ENCODE measurements around the gene SPATA6.
"Not testable (repeated sequence)": the region's sequence is repeated elsewhere in the genome, so short reads cannot be mapped to it uniquely, and the experiment has no call there.

Gene SPATA6

GRCh38 chr1:48471691-48472576 lies at the start of gene SPATA6:
TSS of gene SPATA6 (minus strand) at chr1:48472204. CDS start at chr1:48472008, 196 bp downstream.
- peak; percentile 95 for DNase-seq

GRCh38 chr1:48519896-48520295 lies 47.9 kb upstream of the SPATA6 start:
- not testable (repeated sequence) for DNase-seq

- no peak for DNase-seq
Measured at GRCh38 chr1:48506870-48507269, 34.9 kb upstream of the SPATA6 start.

- DNase-seq: no peak
Measured at GRCh38 chr1:48500541-48501450, 28.8 kb upstream of the SPATA6 start.

GRCh38 chr1:48499211-48499735 lies 27.3 kb upstream of the SPATA6 start:
- DNase-seq: no peak

GRCh38 chr1:48498096-48498791 lies 26.2 kb upstream of the SPATA6 start:
- peak; percentile 91 for DNase-seq

GRCh38 chr1:48495911-48496310 lies 23.9 kb upstream of the SPATA6 start:
- no peak for DNase-seq

GRCh38 chr1:48495166-48495565 lies 23.2 kb upstream of the SPATA6 start:
- no peak for DNase-seq

GRCh38 chr1:48493970-48494769 lies 22.2 kb upstream of the SPATA6 start:
- DNase-seq: peak; percentile 44

GRCh38 chr1:48493041-48493440 lies 21.0 kb upstream of the SPATA6 start:
- no peak for DNase-seq

GRCh38 chr1:48492392-48492791 lies 20.4 kb upstream of the SPATA6 start:
- DNase-seq: peak; percentile 99

- DNase-seq: no peak
Measured at GRCh38 chr1:48488721-48489120, 16.7 kb upstream of the SPATA6 start.

- no peak for DNase-seq
Measured at GRCh38 chr1:48480504-48480903, 8.5 kb upstream of the SPATA6 start.

GRCh38 chr1:48480023-48480422 lies 8.0 kb upstream of the SPATA6 start:
- not testable (repeated sequence) for DNase-seq

- DNase-seq: no peak
Measured at GRCh38 chr1:48472638-48473037, 634 bp upstream of the SPATA6 start.

- no peak for DNase-seq
Measured at GRCh38 chr1:48470950-48471690, 884 bp downstream of the SPATA6 start.

- peak; percentile 76 for DNase-seq
Measured at GRCh38 chr1:48470481-48470855, 1.5 kb downstream of the SPATA6 start.

GRCh38 chr1:48469616-48470480 lies 2.2 kb downstream of the SPATA6 start:
- peak; percentile 69 for DNase-seq

- no peak for DNase-seq
Measured at GRCh38 chr1:48466594-48466993, 5.4 kb downstream of the SPATA6 start.

- DNase-seq: peak; percentile 56
Measured at GRCh38 chr1:48462716-48463302, 9.2 kb downstream of the SPATA6 start.

Data from NCI-H2029 treated with DMSO at 0.1 percent for 48 hours (cell line).